ENCODE measurements around the gene NOC2L. TPM values are rescaled to one million over a fixed set of nuclear protein-coding genes. Genes with fewer than 3 reads are reported as not detected.
A peak's percentile ranks its signal among the peaks of the same experiment; 100 is the strongest.

Gene NOC2L
- total and polyA plus RNA-seq, 9 of the 15 experiments (the other 6 are each of a cell fraction or from before 2014, with no cell fraction given), result 4.0 to 410 (median 200) TPM

DNA sequence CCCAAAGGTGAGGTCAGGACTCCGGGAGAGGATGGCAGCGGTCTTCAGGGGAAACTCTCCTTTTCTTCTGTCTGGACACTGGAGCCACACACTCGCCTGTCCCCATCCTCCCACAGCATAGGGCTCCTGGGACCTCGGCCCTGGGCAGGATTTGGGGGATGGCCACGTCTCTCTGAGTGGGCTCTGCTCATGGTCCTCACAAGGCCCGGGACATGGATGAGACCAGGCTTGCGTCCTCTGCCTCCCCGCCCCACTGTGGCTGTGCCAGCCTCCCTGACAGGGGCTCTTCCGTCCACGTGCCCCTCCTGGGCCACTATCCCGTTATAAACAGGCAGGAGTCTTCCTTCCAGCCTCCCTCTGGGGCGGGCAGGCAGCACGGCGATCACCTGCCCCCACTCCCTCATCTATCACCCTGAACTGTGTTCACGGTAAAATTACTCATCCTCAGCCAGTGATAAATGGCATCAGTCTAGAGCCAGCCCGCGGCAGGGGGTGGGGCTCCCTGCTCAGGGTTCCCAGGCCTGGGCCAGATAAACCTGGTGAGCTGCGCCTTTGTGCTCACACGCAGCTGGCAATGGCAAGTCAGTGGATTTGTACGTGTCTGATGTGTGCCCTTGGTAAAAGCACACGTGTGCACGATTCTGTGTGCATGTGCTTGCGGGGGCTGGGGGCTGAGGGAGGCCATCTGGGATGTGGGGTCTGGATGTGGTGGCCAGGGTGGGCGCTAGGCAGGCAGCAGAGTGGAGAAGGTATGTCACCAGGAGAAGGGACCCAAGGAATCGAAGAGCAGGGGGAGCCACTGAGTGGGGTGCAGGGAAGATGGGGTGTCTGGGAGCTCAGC, 48.0 kb downstream of the NOC2L start:
- peak overlapping the region; percentile 19; the same call in 1 of the 2 replicates for H3K4me2 ChIP-seq (ENCODE audit: insufficient read depth, low read length)
- H3K27ac ChIP-seq (ENCODE audit: extremely low read depth, low read depth, low read length), result no peak overlapping the region
- ATAC-seq, result peak; percentile 71
- FAIRE-seq, result peak; percentile 62
- intact Hi-C loops (cut with micrococcal nuclease) (no loop called here), in situ Hi-C loops (cut with MboI) (no loop called here)
- no peaks in the 10 kb centered on the region for H3K36me3 ChIP-seq (ENCODE audit: control insufficient read depth, insufficient read depth, low read length)
- ChIA-PET CTCF (ENCODE audit: low intra/inter-chr PET ratio) (no interaction called here), POLR2A (interaction anchor here (0.5 to 1.6 kb wide), 5 partner anchors 22 to 1318 kb away, joined by 3 to 5 read pairs (median 3); no protein-coding TSS in a partner anchor)
- WGBS (ENCODE audit: insufficient coverage, low coverage, missing lambda C conversion rate), result 17% methylated on average over 25 of the region's 25 CpGs
- no peaks in the 10 kb centered on the region for H3K79me2 ChIP-seq (ENCODE audit: control insufficient read depth, insufficient read depth, low read length)
- H3K4me3 ChIP-seq, result no peak overlapping the region
- peaks cover 12% of the 10 kb centered on the region for H4K20me1 ChIP-seq (replicated peaks; ENCODE audit: control insufficient read depth, insufficient read depth, low read length)
- H2AFZ ChIP-seq (ENCODE audit: low read depth, low read length), result no peak overlapping the region
- peaks cover 9 to 28% of the 10 kb centered on the region in 2 experiments; a peak in 4 of 5 replicates for H3K27me3 ChIP-seq (ENCODE audit: control insufficient read depth in 2 of 2, insufficient read depth in 2 of 2, low read length in 2 of 2)
- H3K4me1 ChIP-seq (replicated peaks in 1 of 2; ENCODE audit: control insufficient read depth in 2 of 2, insufficient read depth in 2 of 2, low read length in 2 of 2), result peaks cover 18 to 60% of the 10 kb centered on the region in 2 experiments
- DNase-seq (ENCODE audit: extremely low read depth in 1 of 4, low spot score in 3 of 4), result peak; percentile 75 to 78 (median 77)
- H3K9me3 ChIP-seq (replicated peaks; ENCODE audit: control insufficient read depth, insufficient read depth, low read depth, low read length), result no peaks in the 10 kb centered on the region
- no peaks in the 10 kb centered on the region for H3K9me1 ChIP-seq (ENCODE audit: control insufficient read depth, insufficient read depth, low read length)
- H3K9ac ChIP-seq (ENCODE audit: insufficient read depth in 1 of 2, low read depth in 2 of 2, low read length in 2 of 2), result peak overlapping the region in 1 of 2 experiments; percentile 57; a peak in 2 of 4 replicates
- BruUV-seq (replicated peaks), result no TSS peak
- TF ChIP-seq MEIS2 (IDR thresholded peaks at IDR 0.05; ENCODE audit: partially characterized antibody), result peak; percentile 89
- no peak for TF ChIP-seq ARHGAP35 (IDR thresholded peaks at IDR 0.05; ENCODE audit: partially characterized antibody)
- TF ChIP-seq CBFA2T2 (conservative IDR thresholded peaks at IDR 0.05), result peak; percentile 28; the same call in 1 of the 2 replicates
- no peak for TF ChIP-seq KLF13 (tag; IDR thresholded peaks at IDR 0.05; ENCODE audit: borderline replicate concordance, low read depth)
- peak; percentile 59; the same call in 1 of the 2 replicates for TF ChIP-seq CTBP1 (IDR thresholded peaks at IDR 0.05; ENCODE audit: borderline replicate concordance)
- TF ChIP-seq NFXL1 (CRISPR knock-in tag; IDR thresholded peaks at IDR 0.05), result no peak
- peak; percentile 43 for TF ChIP-seq BHLHE40 (IDR thresholded peaks at IDR 0.05; ENCODE audit: low read length)
- TF ChIP-seq FOSL1 (tag; conservative IDR thresholded peaks at IDR 0.05), result peak; percentile 80
- TF ChIP-seq CBFA2T3 (IDR thresholded peaks at IDR 0.05), result peak; percentile 58
- no peak for TF ChIP-seq HDAC3 (IDR thresholded peaks at IDR 0.05; ENCODE audit: borderline replicate concordance, partially characterized antibody)
- no peak for TF ChIP-seq ATF4 (CRISPR knock-in tag; IDR thresholded peaks at IDR 0.05)
- peak in 1 of 2 experiments; percentile 33; a peak in 1 of 4 replicates for TF ChIP-seq RCOR1 (IDR thresholded peaks at IDR 0.05; ENCODE audit: borderline replicate concordance in 1 of 2, low read depth in 2 of 2, low read length in 2 of 2)
- peak; percentile 63; the same call in 1 of the 2 replicates for TF ChIP-seq ZNF121 (CRISPR knock-in tag; conservative IDR thresholded peaks at IDR 0.05)
- TF ChIP-seq ZNF311 (CRISPR knock-in tag; IDR thresholded peaks at IDR 0.05), result no peak
- no peak for TF ChIP-seq GTF2A2 (tag; IDR thresholded peaks at IDR 0.05)
- peak; percentile 60; the same call in 1 of the 2 replicates for TF ChIP-seq MYNN (IDR thresholded peaks at IDR 0.05)
- TF ChIP-seq MYNN (CRISPR knock-in tag; IDR thresholded peaks at IDR 0.05), result no peak
- TF ChIP-seq ATF3 (IDR thresholded peaks at IDR 0.05), result peak; percentile 39; the same call in 1 of the 2 replicates
- 0 out of 2 replicates have a peak, but pooled peaks have one; percentile 29 for TF ChIP-seq ATF3 (CRISPR knock-in tag; conservative IDR thresholded peaks at IDR 0.05)
- TF ChIP-seq USF1 (CRISPR knock-in tag; IDR thresholded peaks at IDR 0.05), result peak; percentile 16; the same call in 1 of the 2 replicates
- TF ChIP-seq KDM1A (IDR thresholded peaks at IDR 0.05), result 0 out of 4 replicates have a peak, but pooled peaks of 1 of the 2 experiments have one; percentile 40
